H9 (cell line): ENCODE data around the gene CEACAM5. TPM values are rescaled to one million over a fixed set of nuclear protein-coding genes. Genes with fewer than 3 reads are reported as not detected.

Experiments used
- DNase-seq: peaks from one replicate; pipeline ENCODE4 v3.0.0-alpha.2; 2017
- H2AFZ ChIP-seq: one replicate; pipeline ENCODE4 v1.6.1; 2013; ENCODE audit warnings: mild to moderate bottlenecking, low read length, control low read depth, moderate library complexity
- H2AK5ac ChIP-seq: 2 replicates; pipeline ENCODE4 v1.6.1; 2013; ENCODE audit warnings: low read length, control low read depth, mixed read lengths; ENCODE audit not compliant: insufficient read length
- H2BK120ac ChIP-seq: one replicate; pipeline ENCODE4 v1.6.1; 2013; ENCODE audit warnings: low read depth, mild to moderate bottlenecking, low read length, control low read depth, inconsistent platforms; ENCODE audit not compliant: poor library complexity, severe bottlenecking
- H2BK12ac ChIP-seq: 2 replicates; pipeline ENCODE4 v1.6.1; 2013; ENCODE audit warnings: low read length, control low read depth, mixed read lengths, low read depth; ENCODE audit not compliant: insufficient read length
- H2BK15ac ChIP-seq: 2 replicates; pipeline ENCODE4 v1.6.1; 2013; ENCODE audit warnings: low read depth, low read length, control low read depth
- H2BK20ac ChIP-seq: one replicate; pipeline ENCODE4 v1.6.1; 2013; ENCODE audit warnings: low read depth, mild to moderate bottlenecking, low read length, control low read depth, inconsistent platforms; ENCODE audit not compliant: poor library complexity, severe bottlenecking
- H2BK5ac ChIP-seq: 2 replicates; pipeline ENCODE4 v1.6.1; 2013; ENCODE audit warnings: low read length, control low read depth, mixed read lengths; ENCODE audit not compliant: insufficient read length
- H3K14ac ChIP-seq: 2 replicates; pipeline ENCODE4 v1.6.1; 2013; ENCODE audit warnings: low read length, control low read depth; ENCODE audit not compliant: insufficient read depth
- H3K18ac ChIP-seq: 2 replicates; pipeline ENCODE4 v1.6.1; 2013; ENCODE audit warnings: low read depth, mild to moderate bottlenecking, mixed read lengths, low read length, control low read depth; ENCODE audit not compliant: insufficient read length
- H3K23ac ChIP-seq: 2 replicates; pipeline ENCODE4 v1.6.1; 2013; ENCODE audit warnings: low read length, control low read depth, mixed read lengths, low read depth; ENCODE audit not compliant: insufficient read length
- H3K23me2 ChIP-seq: 2 replicates; pipeline ENCODE4 v1.6.1; 2013; ENCODE audit warnings: low read depth, mild to moderate bottlenecking, mixed read lengths, low read length, control low read depth; ENCODE audit not compliant: insufficient read length, poor library complexity, severe bottlenecking
- H3K27ac ChIP-seq: 2 replicates; pipeline ENCODE4 v1.5.1; 2013; ENCODE audit warnings: low read length, control low read depth, mixed read lengths, low read depth; ENCODE audit not compliant: insufficient read length
- H3K27me3 ChIP-seq: 2 replicates; pipeline ENCODE4 v1.6.1; 2013; ENCODE audit warnings: low read length, control low read depth, inconsistent platforms; ENCODE audit not compliant: insufficient read depth
- H3K4ac ChIP-seq: 2 replicates; pipeline ENCODE4 v1.6.1; 2013; ENCODE audit warnings: low read depth, mild to moderate bottlenecking, control low read depth, inconsistent platforms, low read length, moderate library complexity
- H3K4me1 ChIP-seq: 2 replicates; pipeline ENCODE4 v1.6.1; 2013; ENCODE audit warnings: low read length, control low read depth, inconsistent platforms; ENCODE audit not compliant: insufficient read depth
- H3K4me2 ChIP-seq: 2 replicates; pipeline ENCODE4 v1.6.1; 2013; ENCODE audit warnings: low read length, control low read depth, mixed read lengths; ENCODE audit not compliant: insufficient read length, insufficient read depth
- H3K56ac ChIP-seq: 2 replicates; pipeline ENCODE4 v1.6.1; 2013; ENCODE audit warnings: low read depth, mild to moderate bottlenecking, mixed read lengths, low read length, control low read depth; ENCODE audit not compliant: insufficient read length
- H3K79me1 ChIP-seq: 2 replicates; pipeline ENCODE4 v1.6.1; 2013; ENCODE audit warnings: low read depth, mild to moderate bottlenecking, moderate library complexity, low read length, control low read depth, inconsistent platforms; ENCODE audit not compliant: insufficient read depth, poor library complexity, severe bottlenecking
- H3K79me2 ChIP-seq: 2 replicates; pipeline ENCODE4 v1.6.1; 2013; ENCODE audit warnings: low read length, control low read depth, inconsistent platforms; ENCODE audit not compliant: insufficient read depth
- H3K9ac ChIP-seq: 2 replicates; pipeline ENCODE4 v1.6.1; 2013; ENCODE audit warnings: low read length, control low read depth, mixed read lengths; ENCODE audit not compliant: insufficient read length; ENCODE audit errors: extremely low read depth
- H3K9me3 ChIP-seq: one replicate; pipeline ENCODE4 v1.6.1; 2013; ENCODE audit warnings: low read depth, low read length, inconsistent platforms; ENCODE audit not compliant: control insufficient read depth
- H3T11ph ChIP-seq: one replicate; pipeline ENCODE4 v1.6.1; 2013; ENCODE audit warnings: mild to moderate bottlenecking, low read length, control low read depth, inconsistent platforms
- H4K20me1 ChIP-seq: one replicate; pipeline ENCODE4 v1.6.1; 2013; ENCODE audit not compliant: control insufficient read depth, insufficient read length, insufficient read depth
- H4K5ac ChIP-seq: 2 replicates; pipeline ENCODE4 v1.6.1; 2013; ENCODE audit warnings: low read depth, mild to moderate bottlenecking, mixed read lengths, low read length, control low read depth; ENCODE audit not compliant: insufficient read length
- H4K8ac ChIP-seq: replicated peaks from 2 replicates; pipeline ENCODE4 v1.6.1; 2013; ENCODE audit warnings: low read length, control low read depth, mixed read lengths, low read depth; ENCODE audit not compliant: insufficient read length
- H4K91ac ChIP-seq: 2 replicates; pipeline ENCODE4 v1.6.1; 2013; ENCODE audit warnings: low read depth, mild to moderate bottlenecking, moderate library complexity, mixed read lengths, low read length, control low read depth; ENCODE audit not compliant: insufficient read length
- H3K27ac Mint-ChIP-seq, 3 experiments: 2 replicates in 2 of 3; 3 replicates in 1 of 3; pipeline ENCODE4 v1.8.0; 2020 to 2021; ENCODE audit warnings: mixed read lengths in 3 of 3, mild to moderate bottlenecking in 1 of 3, moderate library complexity in 1 of 3
- H3K27me3 Mint-ChIP-seq: 2 replicates; pipeline ENCODE4 v1.8.0; 2021; ENCODE audit warnings: low read depth, mild to moderate bottlenecking, moderate library complexity, mixed read lengths
- H3K36me3 Mint-ChIP-seq, 3 experiments: 2 replicates in 2 of 3; 3 replicates in 1 of 3; pipeline ENCODE4 v1.8.0; 2020 to 2021; ENCODE audit warnings: low read depth in 3 of 3, mixed read lengths in 3 of 3; ENCODE audit not compliant: insufficient read depth in 1 of 3
- H3K4me1 Mint-ChIP-seq, 2 experiments: 2 replicates each; pipeline ENCODE4 v1.8.0; 2020; ENCODE audit warnings: mixed read lengths in 2 of 2
- H3K4me3 Mint-ChIP-seq, 2 experiments: 2 replicates in 1 of 2; 3 replicates in 1 of 2; pipeline ENCODE4 v1.8.0; 2020 to 2021; ENCODE audit warnings: mild to moderate bottlenecking in 2 of 2, mixed read lengths in 2 of 2, moderate library complexity in 1 of 2
- H3K9me3 Mint-ChIP-seq, 2 experiments: 2 replicates in 1 of 2; 3 replicates in 1 of 2; pipeline ENCODE4 v1.8.0; 2020; ENCODE audit warnings: mild to moderate bottlenecking in 2 of 2, mixed read lengths in 2 of 2, moderate library complexity in 1 of 2
- WGBS: extraction: QIAGEN DNeasy Blood & Tissue Kit; methylation state at CpG from one replicate; pipeline ENCODE4 v1.1.7; 2013; ENCODE audit warnings: missing lambda C conversion rate, low lambda C conversion rate, mixed read lengths; ENCODE audit not compliant: insufficient read length; ENCODE audit errors: extremely low coverage; 5-methylcytosine and 5-hydroxymethylcytosine counted together
- total RNA-seq: library from RNA; stranded (reverse); gene quantifications from 2 replicates; pipeline ENCODE4 v1.2.1, GENCODE V29; 2021
- TF ChIP-seq, protein P1 (sequence below): fragments of 200-600 bp; sonication (generic); conservative IDR thresholded peaks from 3 replicates; pipeline ENCODE4 v1.8.0; 2021; ENCODE audit warnings: antibody characterized with exemption, mild to moderate bottlenecking

The CEACAM5 gene
- total RNA-seq, 1 experiment from 2014 or later: not detected

DNA sequence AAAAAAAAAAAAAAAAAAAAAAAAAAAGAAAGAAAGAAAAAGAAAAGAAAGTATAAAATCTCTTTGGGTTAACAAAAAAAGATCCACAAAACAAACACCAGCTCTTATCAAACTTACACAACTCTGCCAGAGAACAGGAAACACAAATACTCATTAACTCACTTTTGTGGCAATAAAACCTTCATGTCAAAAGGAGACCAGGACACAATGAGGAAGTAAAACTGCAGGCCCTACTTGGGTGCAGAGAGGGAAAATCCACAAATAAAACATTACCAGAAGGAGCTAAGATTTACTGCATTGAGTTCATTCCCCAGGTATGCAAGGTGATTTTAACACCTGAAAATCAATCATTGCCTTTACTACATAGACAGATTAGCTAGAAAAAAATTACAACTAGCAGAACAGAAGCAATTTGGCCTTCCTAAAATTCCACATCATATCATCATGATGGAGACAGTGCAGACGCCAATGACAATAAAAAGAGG lies 9.6 kb upstream of the CEACAM5 start:
- no CpG with 5 or more reads among the region's 1 CpG for WGBS
- H3K23ac ChIP-seq: no peak overlapping the region
- peaks cover 52% of the 10 kb centered on the region for H3K9me3 ChIP-seq
- no peak overlapping the region for H2BK20ac ChIP-seq
- H3K27me3 ChIP-seq: no peaks in the 10 kb centered on the region
- H4K5ac ChIP-seq: no peak overlapping the region
- no peak overlapping the region for H2AK5ac ChIP-seq
- H2BK5ac ChIP-seq: no peak overlapping the region
- H3K4me1 ChIP-seq: no peaks in the 10 kb centered on the region
- H2BK12ac ChIP-seq: no peak overlapping the region
- H2BK15ac ChIP-seq: no peak overlapping the region
- H2AFZ ChIP-seq: no peak overlapping the region
- no peaks in the 10 kb centered on the region for H4K20me1 ChIP-seq
- H3K4me3 Mint-ChIP-seq: no peak overlapping the region
- H3K4ac ChIP-seq: no peak overlapping the region
- H3K4me1 Mint-ChIP-seq: no peaks in the 10 kb centered on the region
- H3K27ac Mint-ChIP-seq: no peak overlapping the region
- no peaks in the 10 kb centered on the region for H3K79me2 ChIP-seq
- no peak overlapping the region for H3K4me2 ChIP-seq
- H3K27ac ChIP-seq: no peak overlapping the region
- no peak overlapping the region for H3K9ac ChIP-seq
- no peak overlapping the region for H4K91ac ChIP-seq
- H3K9me3 Mint-ChIP-seq: peaks cover 85 to 94% of the 10 kb centered on the region in 2 experiments
- no peaks in the 10 kb centered on the region for H3K23me2 ChIP-seq
- no peaks in the 10 kb centered on the region; the same call in none of the 2 replicates for H3K27me3 Mint-ChIP-seq
- H3K36me3 Mint-ChIP-seq: peaks cover 0 to 25% (median 5%) of the 10 kb centered on the region in 3 experiments; a peak in 5 of 7 replicates
- TF ChIP-seq, protein P1, sequence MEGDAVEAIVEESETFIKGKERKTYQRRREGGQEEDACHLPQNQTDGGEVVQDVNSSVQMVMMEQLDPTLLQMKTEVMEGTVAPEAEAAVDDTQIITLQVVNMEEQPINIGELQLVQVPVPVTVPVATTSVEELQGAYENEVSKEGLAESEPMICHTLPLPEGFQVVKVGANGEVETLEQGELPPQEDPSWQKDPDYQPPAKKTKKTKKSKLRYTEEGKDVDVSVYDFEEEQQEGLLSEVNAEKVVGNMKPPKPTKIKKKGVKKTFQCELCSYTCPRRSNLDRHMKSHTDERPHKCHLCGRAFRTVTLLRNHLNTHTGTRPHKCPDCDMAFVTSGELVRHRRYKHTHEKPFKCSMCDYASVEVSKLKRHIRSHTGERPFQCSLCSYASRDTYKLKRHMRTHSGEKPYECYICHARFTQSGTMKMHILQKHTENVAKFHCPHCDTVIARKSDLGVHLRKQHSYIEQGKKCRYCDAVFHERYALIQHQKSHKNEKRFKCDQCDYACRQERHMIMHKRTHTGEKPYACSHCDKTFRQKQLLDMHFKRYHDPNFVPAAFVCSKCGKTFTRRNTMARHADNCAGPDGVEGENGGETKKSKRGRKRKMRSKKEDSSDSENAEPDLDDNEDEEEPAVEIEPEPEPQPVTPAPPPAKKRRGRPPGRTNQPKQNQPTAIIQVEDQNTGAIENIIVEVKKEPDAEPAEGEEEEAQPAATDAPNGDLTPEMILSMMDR: no peak
- H3K56ac ChIP-seq: no peak overlapping the region
- H4K8ac ChIP-seq: no peak overlapping the region
- no peak overlapping the region for H3T11ph ChIP-seq
- DNase-seq: no peak
- no peaks in the 10 kb centered on the region for H3K79me1 ChIP-seq
- H2BK120ac ChIP-seq: no peak overlapping the region
- H3K18ac ChIP-seq: no peak overlapping the region
- H3K14ac ChIP-seq: no peak overlapping the region
